ENCODE results near the gene CHST11. TPM values are rescaled to one million over a fixed set of nuclear protein-coding genes. Genes with fewer than 3 reads are reported as not detected.

Gene CHST11
- total RNA-seq, 1 experiment from 2014 or later: 6.7 TPM

- Histone ChIP-seq H4K91ac (ENCODE audit: insufficient read length, low read depth, low read length) (no peak overlapping the region), H3K14ac (ENCODE audit: insufficient read depth, low read length) (no peak overlapping the region), H3K9me3 (ENCODE audit: control insufficient read depth, low read depth, low read length) (no peaks in the 10 kb centered on the region), H2BK12ac (ENCODE audit: insufficient read length, low read depth, low read length) (no peak overlapping the region), H2AFZ (ENCODE audit: low read length) (no peak overlapping the region), H4K5ac (ENCODE audit: insufficient read length, low read depth, low read length) (no peak overlapping the region), H3K79me2 (ENCODE audit: insufficient read depth, low read length) (no peaks in the 10 kb centered on the region), H3K4me2 (ENCODE audit: insufficient read depth, insufficient read length, low read length) (no peak overlapping the region), H2BK120ac (ENCODE audit: low read depth, low read length, poor library complexity, severe bottlenecking) (no peak overlapping the region), H2BK20ac (ENCODE audit: low read depth, low read length, poor library complexity, severe bottlenecking) (no peak overlapping the region), H3T11ph (ENCODE audit: low read length) (no peak overlapping the region), H4K8ac (replicated peaks; ENCODE audit: insufficient read length, low read depth, low read length) (no peak overlapping the region), H4K20me1 (ENCODE audit: control insufficient read depth, insufficient read depth, insufficient read length) (no peaks in the 10 kb centered on the region), H3K27ac (ENCODE audit: insufficient read length, low read depth, low read length) (no peak overlapping the region), H2BK15ac (ENCODE audit: low read depth, low read length) (no peak overlapping the region), H3K23ac (ENCODE audit: insufficient read length, low read depth, low read length) (no peak overlapping the region), H3K4me1 (ENCODE audit: insufficient read depth, low read length) (no peaks in the 10 kb centered on the region), H3K56ac (ENCODE audit: insufficient read length, low read depth, low read length) (no peak overlapping the region), H2AK5ac (ENCODE audit: insufficient read length, low read length) (no peak overlapping the region), H2BK5ac (ENCODE audit: insufficient read length, low read length) (no peak overlapping the region), H3K23me2 (ENCODE audit: insufficient read length, low read depth, low read length, poor library complexity, severe bottlenecking) (no peaks in the 10 kb centered on the region), H3K9ac (ENCODE audit: extremely low read depth, insufficient read length, low read length) (no peak overlapping the region), H3K79me1 (ENCODE audit: insufficient read depth, low read depth, low read length, poor library complexity, severe bottlenecking) (no peaks in the 10 kb centered on the region), H3K27me3 (ENCODE audit: insufficient read depth, low read length) (no peaks in the 10 kb centered on the region; the same call in 1 of the 2 replicates), H3K18ac (ENCODE audit: insufficient read length, low read depth, low read length) (no peak overlapping the region), H3K4ac (ENCODE audit: low read depth, low read length) (no peak overlapping the region)
- Mint-ChIP-seq H3K27me3 (ENCODE audit: low read depth) (peaks cover 7% of the 10 kb centered on the region; the same call in 1 of the 2 replicates), H3K4me1 (peaks cover 17 to 20% of the 10 kb centered on the region in 2 experiments), H3K36me3 (ENCODE audit: insufficient read depth in 1 of 3, low read depth in 3 of 3) (peaks cover 0 to 6% (median 3%) of the 10 kb centered on the region in 3 experiments; a peak in 1 of 7 replicates), H3K4me3 (no peak overlapping the region), H3K9me3 (no peaks in the 10 kb centered on the region), H3K27ac (no peak overlapping the region; a peak in 1 of 7 replicates)
- DNase-seq: no peak
- WGBS (ENCODE audit: extremely low coverage, insufficient read length, low lambda C conversion rate): no CpG with 5 or more reads among the region's 9 CpGs
- TF ChIP-seq CTCF (conservative IDR thresholded peaks at IDR 0.05): no peak
Observed at GRCh38 chr12:104547235-104547634, 90.5 kb downstream of the CHST11 start.
